ENCODE measurements around the gene TSPEAR. TPM values are rescaled to one million over a fixed set of nuclear protein-coding genes. Genes with fewer than 3 reads are reported as not detected.

The TSPEAR gene
- total RNA-seq, 1 donor from 2014 or later, result 0.15 TPM

DNA sequence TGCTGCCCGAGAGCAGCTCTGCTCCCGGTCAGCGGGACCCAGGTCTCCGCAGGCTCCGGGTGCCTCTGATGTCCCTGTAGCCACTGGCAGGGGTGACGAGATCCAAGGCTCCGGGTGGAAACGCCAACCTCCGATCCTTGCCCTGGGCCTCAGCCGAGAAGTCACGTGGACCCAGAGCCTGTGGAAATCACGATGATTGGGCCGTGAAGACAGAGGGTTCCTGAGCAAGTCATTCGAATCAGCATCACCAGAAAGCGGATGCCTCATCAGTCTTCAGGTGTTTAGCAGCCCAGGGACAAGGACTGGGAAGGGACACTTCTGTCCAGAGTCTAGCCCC lies 243.5 kb downstream of the TSPEAR start:
- no peak for DNase-seq (ENCODE audit: low spot score)
- TF ChIP-seq, protein P1, sequence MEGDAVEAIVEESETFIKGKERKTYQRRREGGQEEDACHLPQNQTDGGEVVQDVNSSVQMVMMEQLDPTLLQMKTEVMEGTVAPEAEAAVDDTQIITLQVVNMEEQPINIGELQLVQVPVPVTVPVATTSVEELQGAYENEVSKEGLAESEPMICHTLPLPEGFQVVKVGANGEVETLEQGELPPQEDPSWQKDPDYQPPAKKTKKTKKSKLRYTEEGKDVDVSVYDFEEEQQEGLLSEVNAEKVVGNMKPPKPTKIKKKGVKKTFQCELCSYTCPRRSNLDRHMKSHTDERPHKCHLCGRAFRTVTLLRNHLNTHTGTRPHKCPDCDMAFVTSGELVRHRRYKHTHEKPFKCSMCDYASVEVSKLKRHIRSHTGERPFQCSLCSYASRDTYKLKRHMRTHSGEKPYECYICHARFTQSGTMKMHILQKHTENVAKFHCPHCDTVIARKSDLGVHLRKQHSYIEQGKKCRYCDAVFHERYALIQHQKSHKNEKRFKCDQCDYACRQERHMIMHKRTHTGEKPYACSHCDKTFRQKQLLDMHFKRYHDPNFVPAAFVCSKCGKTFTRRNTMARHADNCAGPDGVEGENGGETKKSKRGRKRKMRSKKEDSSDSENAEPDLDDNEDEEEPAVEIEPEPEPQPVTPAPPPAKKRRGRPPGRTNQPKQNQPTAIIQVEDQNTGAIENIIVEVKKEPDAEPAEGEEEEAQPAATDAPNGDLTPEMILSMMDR (IDR thresholded peaks at IDR 0.05), result no peak
- H3K36me3 Mint-ChIP-seq (ENCODE audit: low read depth), result peaks cover 7% of the 10 kb centered on the region
- H3K4me3 Mint-ChIP-seq (ENCODE audit: unreplicated experiment), result no peak overlapping the region
- H3K4me1 Mint-ChIP-seq (ENCODE audit: low read depth), result no peaks in the 10 kb centered on the region
- H3K27ac Mint-ChIP-seq (ENCODE audit: unreplicated experiment), result no peak overlapping the region
- no peaks in the 10 kb centered on the region for H3K27me3 Mint-ChIP-seq (ENCODE audit: low read depth)
- H3K9me3 Mint-ChIP-seq (ENCODE audit: low read depth), result no peaks in the 10 kb centered on the region

DNA sequence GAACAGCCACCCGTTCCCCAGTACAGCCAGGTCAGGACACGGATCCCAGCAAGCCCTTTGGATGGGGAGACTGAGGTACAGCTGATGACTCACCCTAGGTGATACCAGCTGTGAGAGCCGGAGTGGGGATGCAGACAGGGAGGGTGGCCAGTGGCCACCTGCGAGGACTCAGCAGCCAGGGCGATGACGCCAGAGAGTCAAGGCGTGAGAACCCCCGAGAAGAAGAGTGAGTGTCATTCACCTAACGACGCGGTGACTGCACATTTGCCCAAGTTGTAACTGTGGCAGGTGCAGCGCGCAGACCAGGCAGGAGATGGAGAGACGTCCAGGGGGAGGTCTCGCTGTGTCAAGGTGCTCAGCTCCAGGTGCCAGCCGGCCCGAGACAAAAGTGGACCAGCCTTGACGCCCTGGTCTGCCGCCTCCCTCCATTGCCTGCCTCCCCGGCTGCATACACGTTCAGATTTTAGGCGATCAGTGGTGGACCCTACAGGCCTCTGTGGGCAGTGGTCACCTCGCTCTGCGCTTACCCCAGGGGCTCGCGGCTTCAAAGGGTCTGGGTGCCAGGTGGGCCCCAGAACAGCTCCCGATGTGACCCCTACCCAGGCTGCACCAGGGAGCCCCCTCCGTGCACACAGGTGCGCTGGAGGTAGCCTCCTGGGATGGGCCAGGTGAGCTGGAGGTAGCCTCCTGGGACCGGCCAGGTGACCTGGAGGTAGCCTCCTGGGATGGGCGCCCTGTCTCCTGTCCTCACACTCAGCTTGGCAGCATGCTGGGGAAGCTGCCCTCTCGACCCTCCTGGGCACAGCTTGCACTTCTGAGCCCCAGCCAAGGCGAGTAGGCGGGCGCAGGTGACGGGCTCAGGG lies 244.1 kb downstream of the TSPEAR start:
- Mint-ChIP-seq H3K4me3 (ENCODE audit: unreplicated experiment) (no peak overlapping the region), H3K4me1 (ENCODE audit: low read depth) (no peaks in the 10 kb centered on the region), H3K27me3 (ENCODE audit: low read depth) (no peaks in the 10 kb centered on the region), H3K36me3 (ENCODE audit: low read depth) (peaks cover 7% of the 10 kb centered on the region), H3K9me3 (ENCODE audit: low read depth) (no peaks in the 10 kb centered on the region), H3K27ac (ENCODE audit: unreplicated experiment) (no peak overlapping the region)
- DNase-seq (ENCODE audit: low spot score), result no peak
- TF ChIP-seq, protein P1 (IDR thresholded peaks at IDR 0.05), result no peak

DNA sequence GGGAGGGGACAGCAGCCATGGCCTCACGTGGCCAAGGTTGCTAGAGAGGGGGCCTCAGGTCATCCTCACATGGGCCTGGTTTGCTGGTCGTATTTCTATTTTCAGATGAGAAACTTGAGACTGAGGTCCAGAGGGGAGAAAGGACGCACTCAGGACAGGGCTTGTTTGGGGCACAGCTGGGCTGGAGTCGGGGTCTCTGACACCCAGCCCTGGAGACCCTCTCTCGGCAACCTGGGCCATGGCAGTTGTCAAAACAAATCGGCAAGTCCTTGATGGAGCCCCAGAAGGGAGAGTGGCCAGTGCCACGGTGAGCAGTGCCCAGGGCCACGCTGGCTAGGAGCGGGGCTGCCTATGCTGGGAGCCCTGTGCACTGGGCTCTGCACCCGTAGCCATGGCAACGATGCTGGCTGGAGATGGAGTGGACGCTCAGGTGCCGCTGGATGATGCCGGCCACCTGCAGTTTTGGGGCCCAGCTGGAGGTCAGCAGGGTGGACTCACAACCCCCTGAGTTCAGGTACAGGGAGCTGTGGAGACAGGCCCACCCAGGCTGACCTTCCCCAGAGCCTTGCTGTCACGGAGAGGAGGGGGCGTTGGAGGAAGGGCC lies 244.9 kb downstream of the TSPEAR start:
- no peaks in the 10 kb centered on the region for H3K9me3 Mint-ChIP-seq (ENCODE audit: low read depth)
- H3K4me3 Mint-ChIP-seq (ENCODE audit: unreplicated experiment), result no peak overlapping the region
- peaks cover 7% of the 10 kb centered on the region for H3K36me3 Mint-ChIP-seq (ENCODE audit: low read depth)
- no peak overlapping the region for H3K27ac Mint-ChIP-seq (ENCODE audit: unreplicated experiment)
- TF ChIP-seq, protein P1 (IDR thresholded peaks at IDR 0.05), result no peak
- no peaks in the 10 kb centered on the region for H3K27me3 Mint-ChIP-seq (ENCODE audit: low read depth)
- DNase-seq (ENCODE audit: low spot score), result no peak
- H3K4me1 Mint-ChIP-seq (ENCODE audit: low read depth), result no peaks in the 10 kb centered on the region

DNA sequence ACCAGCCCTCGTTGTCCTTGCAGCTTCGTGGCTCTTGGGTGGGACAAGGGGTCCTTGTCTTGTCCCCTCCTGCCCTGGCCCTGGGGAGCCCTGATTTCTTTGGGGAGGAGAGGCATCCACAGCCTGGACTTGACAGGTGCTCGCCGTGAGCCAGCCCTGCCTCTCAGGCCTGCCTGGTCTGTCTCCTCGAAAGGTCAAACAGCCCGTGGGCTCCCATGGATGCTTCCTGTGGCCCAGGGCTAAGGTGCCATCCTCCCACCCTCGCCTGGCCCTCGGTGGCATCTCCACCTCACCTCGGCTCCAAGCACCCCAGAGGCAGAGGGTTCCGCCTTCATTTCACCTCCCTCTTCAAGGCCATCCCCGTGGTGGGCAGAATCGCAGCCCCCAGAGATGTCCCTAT lies 247.0 kb downstream of the TSPEAR start:
- no peak overlapping the region for H3K27ac Mint-ChIP-seq (ENCODE audit: unreplicated experiment)
- DNase-seq (ENCODE audit: low spot score), result no peak
- H3K9me3 Mint-ChIP-seq (ENCODE audit: low read depth), result no peaks in the 10 kb centered on the region
- peaks cover 4% of the 10 kb centered on the region for H3K36me3 Mint-ChIP-seq (ENCODE audit: low read depth)
- TF ChIP-seq, protein P1 (IDR thresholded peaks at IDR 0.05), result no peak
- H3K27me3 Mint-ChIP-seq (ENCODE audit: low read depth), result no peaks in the 10 kb centered on the region
- H3K4me1 Mint-ChIP-seq (ENCODE audit: low read depth), result no peaks in the 10 kb centered on the region
- H3K4me3 Mint-ChIP-seq (ENCODE audit: unreplicated experiment), result no peak overlapping the region

DNA sequence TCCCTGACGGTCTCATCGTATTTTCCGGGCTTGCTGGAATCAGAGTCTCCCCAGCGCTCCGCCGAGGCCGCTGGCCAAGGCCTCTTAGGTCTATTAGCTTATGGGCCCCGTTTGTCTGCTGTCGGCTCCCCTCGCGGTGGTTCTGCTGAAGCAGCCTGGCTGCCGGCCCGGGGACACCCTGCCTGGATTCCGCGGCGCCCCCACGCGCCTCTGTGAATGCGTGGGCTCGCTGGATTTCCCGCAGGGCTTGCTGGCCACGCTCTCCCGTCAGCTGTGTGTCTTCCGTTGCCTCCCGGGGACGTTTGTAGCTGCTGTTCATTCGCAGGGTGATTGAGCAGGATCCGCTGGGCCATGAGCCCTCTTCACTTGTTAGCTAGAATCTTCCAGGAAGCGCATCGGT lies 247.6 kb downstream of the TSPEAR start:
- no peak overlapping the region for H3K27ac Mint-ChIP-seq (ENCODE audit: unreplicated experiment)
- no peak for DNase-seq (ENCODE audit: low spot score)
- H3K4me1 Mint-ChIP-seq (ENCODE audit: low read depth), result no peaks in the 10 kb centered on the region
- no peaks in the 10 kb centered on the region for H3K27me3 Mint-ChIP-seq (ENCODE audit: low read depth)
- H3K9me3 Mint-ChIP-seq (ENCODE audit: low read depth), result no peaks in the 10 kb centered on the region
- H3K36me3 Mint-ChIP-seq (ENCODE audit: low read depth), result peaks cover 4% of the 10 kb centered on the region
- no peak overlapping the region for H3K4me3 Mint-ChIP-seq (ENCODE audit: unreplicated experiment)
- TF ChIP-seq, protein P1 (IDR thresholded peaks at IDR 0.05), result no peak

Measured in chondrocyte (in vitro differentiated cells).